GM12878 (cell line): ENCODE measurements around the gene MICAL3. TPM values are rescaled to one million over a fixed set of nuclear protein-coding genes. Genes with fewer than 3 reads are reported as not detected.

Experiments
- CBX5 ChIP-seq: sonication (generic); IDR thresholded peaks from 2 replicates; pipeline ENCODE4 v1.6.1; 2016; ENCODE audit warnings: low read depth, moderate library complexity, mild to moderate bottlenecking, inconsistent platforms
- FOXM1 ChIP-seq: IDR thresholded peaks from 2 replicates; pipeline ENCODE4 v1.6.1; 2012; ENCODE audit warnings: low read depth, mild to moderate bottlenecking, inconsistent platforms, low read length, moderate library complexity
- HDGF ChIP-seq: fragments of 450-650 bp; IDR thresholded peaks from 2 replicates; pipeline ENCODE4 v1.6.1; 2016; ENCODE audit warnings: antibody characterized with exemption
- POU2F2 ChIP-seq: IDR thresholded peaks from 3 replicates; pipeline ENCODE4 v1.6.1; 2011; ENCODE audit warnings: low read depth, mild to moderate bottlenecking, low read length, borderline replicate concordance
- RAD21 ChIP-seq: IDR thresholded peaks from 2 replicates; pipeline ENCODE4 v1.6.1; 2011; ENCODE audit warnings: mild to moderate bottlenecking, low read depth, low read length, moderate library complexity; ENCODE audit not compliant: insufficient read depth
- RBBP5 ChIP-seq: fragments of 200-600 bp; sonication (generic); conservative IDR thresholded peaks from 2 replicates; pipeline ENCODE4 v1.6.1; 2016
- RUNX3 ChIP-seq: IDR thresholded peaks from 2 replicates; pipeline ENCODE4 v1.6.1; 2012; ENCODE audit warnings: low read length, inconsistent platforms
- SMARCA5 ChIP-seq: fragments of 450-650 bp; IDR thresholded peaks from 2 replicates; pipeline ENCODE4 v1.6.1; 2017; ENCODE audit warnings: mild to moderate bottlenecking
- SMC3 ChIP-seq: IDR thresholded peaks from 2 replicates; pipeline ENCODE4 v1.6.1; 2011; ENCODE audit warnings: low read length, improper control_type of control experiment, borderline replicate concordance
- SREBF2 ChIP-seq: IDR thresholded peaks from 2 replicates; pipeline ENCODE4 v1.6.1; 2012; ENCODE audit warnings: mild to moderate bottlenecking, low read length
- STAT3 ChIP-seq: IDR thresholded peaks from 2 replicates; pipeline ENCODE4 v1.6.1; 2011; ENCODE audit warnings: low read depth, low read length, improper control_type of control experiment
- YY1 ChIP-seq: IDR thresholded peaks from 2 replicates; pipeline ENCODE4 v1.6.1; 2011; ENCODE audit warnings: low read depth, mild to moderate bottlenecking, low read length
- polyA plus RNA-seq, 11 experiments: library from polyadenylated mRNA; depleted of rRNA in 4 of 11; unstranded in 6 of 11; stranded (reverse) in 5 of 11; fragments of >200 nt; fragmentation: Nextera tagmentation in 4 of 11; fragmentation: Illumina TruSeq in 1 of 11; extraction: Ambion mirVana in 4 of 11; extraction: Trizol in 1 of 11; gene quantifications; 1 replicate in 1 of 11; 2 replicates in 10 of 11; pipeline versions ENCODE4 v1.2.1 to v1.2.3, GENCODE V29; 2011 to 2016; ENCODE audit warnings: inconsistent platforms in 2 of 11, missing spikeins in 2 of 11, low read depth in 1 of 11
- total RNA-seq, 4 experiments: library from RNA; depleted of rRNA in 3 of 4; stranded (reverse); fragments of >200 nt in 3 of 4; fragmentation: Illumina TruSeq in 1 of 4; extraction: Trizol in 1 of 4; gene quantifications; 2 replicates each; pipeline versions ENCODE4 v1.2.1 to v1.2.3, GENCODE V29; 2013 to 2021
- TF ChIP-seq, protein P1 (sequence below), 3 experiments: IDR thresholded peaks in 2 of 3; conservative IDR thresholded peaks in 1 of 3; 2 replicates each; pipeline ENCODE4 v1.5.1; 2011; ENCODE audit warnings: low read depth in 3 of 3, low read length in 3 of 3, mild to moderate bottlenecking in 3 of 3, control low read depth in 2 of 3, moderate library complexity in 2 of 3, inconsistent platforms in 1 of 3, mixed read lengths in 1 of 3; ENCODE audit not compliant: control insufficient read depth in 2 of 3, insufficient read depth in 1 of 3; ENCODE audit errors: extremely low read depth in 1 of 3
- TF ChIP-seq, protein P2 (sequence below): IDR thresholded peaks from 2 replicates; pipeline ENCODE4 v1.6.1; 2011; ENCODE audit warnings: borderline replicate concordance, low read depth, mild to moderate bottlenecking, moderate library complexity, mixed read lengths, low read length; ENCODE audit not compliant: insufficient read depth; ENCODE audit errors: extremely low read length
- TF ChIP-seq, protein P3 (sequence below): fragments of 450-650 bp; IDR thresholded peaks from 2 replicates; pipeline ENCODE4 v1.6.1; 2017; ENCODE audit warnings: borderline replicate concordance
- TF ChIP-seq, protein P4 (sequence below): IDR thresholded peaks from 2 replicates; pipeline ENCODE4 v1.6.1; 2011; ENCODE audit warnings: low read depth, low read length, improper control_type of control experiment, borderline replicate concordance
- TF ChIP-seq, protein P5 (sequence below): fragments of 150-350 bp; IDR thresholded peaks from 2 replicates; pipeline ENCODE4 v1.6.1; 2016; ENCODE audit warnings: low read depth, low read length
- TF ChIP-seq, protein P6 (sequence below): IDR thresholded peaks from 2 replicates; pipeline ENCODE4 v1.6.1; 2011; ENCODE audit warnings: borderline replicate concordance, low read depth, mild to moderate bottlenecking, moderate library complexity, low read length; ENCODE audit not compliant: insufficient read depth, poor library complexity, severe bottlenecking

The MICAL3 gene
- total and polyA plus RNA-seq, 10 of the 15 experiments (the other 5 are each of a cell fraction or from before 2014, with no cell fraction given) = 2.6 to 92.2 (median 24.0) TPM

DNA sequence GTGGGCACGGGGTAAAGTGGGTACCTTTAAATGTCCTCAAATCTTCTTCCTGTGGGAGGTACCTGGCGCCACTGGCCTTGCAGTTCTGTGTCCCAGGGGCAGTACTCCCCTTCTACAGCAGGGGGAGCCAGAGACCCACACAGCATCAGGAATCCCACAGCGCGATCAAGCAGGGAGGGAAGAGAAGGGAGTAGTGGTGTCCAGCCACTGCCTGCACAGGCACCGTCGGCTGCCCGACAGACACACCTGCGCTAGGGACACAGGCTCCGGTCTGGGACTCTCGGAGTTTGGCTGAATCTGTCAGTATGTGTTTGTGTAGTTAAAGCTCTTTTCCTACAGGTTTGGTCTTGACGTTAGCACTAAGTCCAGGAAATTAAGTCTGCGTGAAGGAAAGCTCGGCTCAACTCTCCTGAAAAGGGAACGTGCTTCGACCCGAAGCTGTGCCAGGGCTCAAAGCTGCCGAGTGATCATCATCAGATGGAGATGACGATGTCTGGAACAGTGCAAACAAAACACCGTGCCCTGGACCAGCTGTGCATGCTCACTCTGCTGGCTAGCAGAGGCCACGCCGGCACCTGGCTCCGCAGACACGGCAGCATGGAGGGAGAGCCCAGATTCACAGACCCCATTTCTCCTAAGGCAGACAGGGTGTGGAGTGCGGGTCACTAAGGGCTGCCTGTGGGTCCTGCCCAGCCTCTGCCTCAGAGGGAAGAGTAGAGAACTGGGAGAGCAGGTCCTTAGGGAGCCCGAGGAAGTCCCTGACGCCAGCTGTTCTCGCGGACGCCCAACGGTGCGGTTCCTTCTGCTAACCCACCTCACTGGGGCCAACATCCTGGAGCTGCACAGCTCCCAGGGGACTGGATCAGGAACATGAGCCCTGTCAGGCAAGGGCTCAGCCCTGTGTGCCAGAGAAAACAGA, 194.1 kb downstream of the MICAL3 start (continued):
- TF ChIP-seq, protein P1, sequence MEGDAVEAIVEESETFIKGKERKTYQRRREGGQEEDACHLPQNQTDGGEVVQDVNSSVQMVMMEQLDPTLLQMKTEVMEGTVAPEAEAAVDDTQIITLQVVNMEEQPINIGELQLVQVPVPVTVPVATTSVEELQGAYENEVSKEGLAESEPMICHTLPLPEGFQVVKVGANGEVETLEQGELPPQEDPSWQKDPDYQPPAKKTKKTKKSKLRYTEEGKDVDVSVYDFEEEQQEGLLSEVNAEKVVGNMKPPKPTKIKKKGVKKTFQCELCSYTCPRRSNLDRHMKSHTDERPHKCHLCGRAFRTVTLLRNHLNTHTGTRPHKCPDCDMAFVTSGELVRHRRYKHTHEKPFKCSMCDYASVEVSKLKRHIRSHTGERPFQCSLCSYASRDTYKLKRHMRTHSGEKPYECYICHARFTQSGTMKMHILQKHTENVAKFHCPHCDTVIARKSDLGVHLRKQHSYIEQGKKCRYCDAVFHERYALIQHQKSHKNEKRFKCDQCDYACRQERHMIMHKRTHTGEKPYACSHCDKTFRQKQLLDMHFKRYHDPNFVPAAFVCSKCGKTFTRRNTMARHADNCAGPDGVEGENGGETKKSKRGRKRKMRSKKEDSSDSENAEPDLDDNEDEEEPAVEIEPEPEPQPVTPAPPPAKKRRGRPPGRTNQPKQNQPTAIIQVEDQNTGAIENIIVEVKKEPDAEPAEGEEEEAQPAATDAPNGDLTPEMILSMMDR (IDR thresholded peaks at IDR 0.05 in 2 of 3, conservative IDR thresholded peaks at IDR 0.05 in 1 of 3; ENCODE audit: control insufficient read depth in 2 of 3, extremely low read depth in 1 of 3, insufficient read depth in 1 of 3, low read depth in 3 of 3, low read length in 3 of 3) = peak; percentile 98 to 99 (median 98)
- TF ChIP-seq HDGF (peak; percentile 32; the same call in 1 of the 2 replicates), CBX5 (no peak), SMARCA5 (0 out of 2 replicates have a peak, but pooled peaks have one; percentile 38), FOXM1 (0 out of 2 replicates have a peak, but pooled peaks have one; percentile 30), POU2F2 (0 out of 3 replicates have a peak, but pooled peaks have one; percentile 32), RAD21 (peak; percentile 97), SREBF2 (no peak), RUNX3 (0 out of 2 replicates have a peak, but pooled peaks have one; percentile 27), SMC3 (peak; percentile 97), RBBP5 (no peak), STAT3 (no peak), YY1 (peak; percentile 78)
- TF ChIP-seq, protein P2, sequence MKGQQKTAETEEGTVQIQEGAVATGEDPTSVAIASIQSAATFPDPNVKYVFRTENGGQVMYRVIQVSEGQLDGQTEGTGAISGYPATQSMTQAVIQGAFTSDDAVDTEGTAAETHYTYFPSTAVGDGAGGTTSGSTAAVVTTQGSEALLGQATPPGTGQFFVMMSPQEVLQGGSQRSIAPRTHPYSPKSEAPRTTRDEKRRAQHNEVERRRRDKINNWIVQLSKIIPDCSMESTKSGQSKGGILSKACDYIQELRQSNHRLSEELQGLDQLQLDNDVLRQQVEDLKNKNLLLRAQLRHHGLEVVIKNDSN = no peak
- TF ChIP-seq, protein P3, sequence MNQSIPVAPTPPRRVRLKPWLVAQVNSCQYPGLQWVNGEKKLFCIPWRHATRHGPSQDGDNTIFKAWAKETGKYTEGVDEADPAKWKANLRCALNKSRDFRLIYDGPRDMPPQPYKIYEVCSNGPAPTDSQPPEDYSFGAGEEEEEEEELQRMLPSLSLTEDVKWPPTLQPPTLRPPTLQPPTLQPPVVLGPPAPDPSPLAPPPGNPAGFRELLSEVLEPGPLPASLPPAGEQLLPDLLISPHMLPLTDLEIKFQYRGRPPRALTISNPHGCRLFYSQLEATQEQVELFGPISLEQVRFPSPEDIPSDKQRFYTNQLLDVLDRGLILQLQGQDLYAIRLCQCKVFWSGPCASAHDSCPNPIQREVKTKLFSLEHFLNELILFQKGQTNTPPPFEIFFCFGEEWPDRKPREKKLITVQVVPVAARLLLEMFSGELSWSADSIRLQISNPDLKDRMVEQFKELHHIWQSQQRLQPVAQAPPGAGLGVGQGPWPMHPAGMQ = no peak
- TF ChIP-seq, protein P4, sequence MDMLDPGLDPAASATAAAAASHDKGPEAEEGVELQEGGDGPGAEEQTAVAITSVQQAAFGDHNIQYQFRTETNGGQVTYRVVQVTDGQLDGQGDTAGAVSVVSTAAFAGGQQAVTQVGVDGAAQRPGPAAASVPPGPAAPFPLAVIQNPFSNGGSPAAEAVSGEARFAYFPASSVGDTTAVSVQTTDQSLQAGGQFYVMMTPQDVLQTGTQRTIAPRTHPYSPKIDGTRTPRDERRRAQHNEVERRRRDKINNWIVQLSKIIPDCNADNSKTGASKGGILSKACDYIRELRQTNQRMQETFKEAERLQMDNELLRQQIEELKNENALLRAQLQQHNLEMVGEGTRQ = no peak
- TF ChIP-seq, protein P5, sequence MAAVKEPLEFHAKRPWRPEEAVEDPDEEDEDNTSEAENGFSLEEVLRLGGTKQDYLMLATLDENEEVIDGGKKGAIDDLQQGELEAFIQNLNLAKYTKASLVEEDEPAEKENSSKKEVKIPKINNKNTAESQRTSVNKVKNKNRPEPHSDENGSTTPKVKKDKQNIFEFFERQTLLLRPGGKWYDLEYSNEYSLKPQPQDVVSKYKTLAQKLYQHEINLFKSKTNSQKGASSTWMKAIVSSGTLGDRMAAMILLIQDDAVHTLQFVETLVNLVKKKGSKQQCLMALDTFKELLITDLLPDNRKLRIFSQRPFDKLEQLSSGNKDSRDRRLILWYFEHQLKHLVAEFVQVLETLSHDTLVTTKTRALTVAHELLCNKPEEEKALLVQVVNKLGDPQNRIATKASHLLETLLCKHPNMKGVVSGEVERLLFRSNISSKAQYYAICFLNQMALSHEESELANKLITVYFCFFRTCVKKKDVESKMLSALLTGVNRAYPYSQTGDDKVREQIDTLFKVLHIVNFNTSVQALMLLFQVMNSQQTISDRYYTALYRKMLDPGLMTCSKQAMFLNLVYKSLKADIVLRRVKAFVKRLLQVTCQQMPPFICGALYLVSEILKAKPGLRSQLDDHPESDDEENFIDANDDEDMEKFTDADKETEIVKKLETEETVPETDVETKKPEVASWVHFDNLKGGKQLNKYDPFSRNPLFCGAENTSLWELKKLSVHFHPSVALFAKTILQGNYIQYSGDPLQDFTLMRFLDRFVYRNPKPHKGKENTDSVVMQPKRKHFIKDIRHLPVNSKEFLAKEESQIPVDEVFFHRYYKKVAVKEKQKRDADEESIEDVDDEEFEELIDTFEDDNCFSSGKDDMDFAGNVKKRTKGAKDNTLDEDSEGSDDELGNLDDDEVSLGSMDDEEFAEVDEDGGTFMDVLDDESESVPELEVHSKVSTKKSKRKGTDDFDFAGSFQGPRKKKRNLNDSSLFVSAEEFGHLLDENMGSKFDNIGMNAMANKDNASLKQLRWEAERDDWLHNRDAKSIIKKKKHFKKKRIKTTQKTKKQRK = no peak
- TF ChIP-seq, protein P6, sequence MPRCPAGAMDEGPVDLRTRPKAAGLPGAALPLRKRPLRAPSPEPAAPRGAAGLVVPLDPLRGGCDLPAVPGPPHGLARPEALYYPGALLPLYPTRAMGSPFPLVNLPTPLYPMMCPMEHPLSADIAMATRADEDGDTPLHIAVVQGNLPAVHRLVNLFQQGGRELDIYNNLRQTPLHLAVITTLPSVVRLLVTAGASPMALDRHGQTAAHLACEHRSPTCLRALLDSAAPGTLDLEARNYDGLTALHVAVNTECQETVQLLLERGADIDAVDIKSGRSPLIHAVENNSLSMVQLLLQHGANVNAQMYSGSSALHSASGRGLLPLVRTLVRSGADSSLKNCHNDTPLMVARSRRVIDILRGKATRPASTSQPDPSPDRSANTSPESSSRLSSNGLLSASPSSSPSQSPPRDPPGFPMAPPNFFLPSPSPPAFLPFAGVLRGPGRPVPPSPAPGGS = no peak
